Measurements from ENCODE around the gene RTN4RL1. TPM values are rescaled to one million over a fixed set of nuclear protein-coding genes. Genes with fewer than 3 reads are reported as not detected.

Gene RTN4RL1
- total and polyA plus RNA-seq, 2 of the 13 experiments (the other 11 are each of a cell fraction or from before 2014, with no cell fraction given): 0.01 TPM; not detected in 1

GRCh38 chr17:2067608-2068024, 42.5 kb upstream of the RTN4RL1 start:
- Histone ChIP-seq H3K9ac (ENCODE audit: insufficient read depth, low read depth, low read length) (no peak overlapping the region), H3K36me3 (replicated peaks in 1 of 2; ENCODE audit: control insufficient read depth in 1 of 2, insufficient read depth in 2 of 2, low read length in 2 of 2) (peaks cover 15 to 33% of the 10 kb centered on the region in 2 experiments), H2AFZ (ENCODE audit: low read length) (no peak overlapping the region), H3K27ac (ENCODE audit: extremely low read length, insufficient read depth, low read length) (peak overlapping the region; percentile 54), H3K4me3 (replicated peaks in 1 of 3; ENCODE audit: insufficient read depth in 1 of 3, low read depth in 2 of 3, low read length in 3 of 3) (no peak overlapping the region), H4K20me1 (ENCODE audit: insufficient read depth, low read length) (no peaks in the 10 kb centered on the region), H3K79me2 (ENCODE audit: insufficient read depth, low read length) (no peaks in the 10 kb centered on the region), H3K27me3 (ENCODE audit: control insufficient read depth in 1 of 2, insufficient read depth in 2 of 2, low read length in 2 of 2) (no peaks in the 10 kb centered on the region), H3K4me1 (ENCODE audit: insufficient read depth, low read length) (peaks cover 38% of the 10 kb centered on the region), H3K4me2 (ENCODE audit: low read depth, low read length) (no peak overlapping the region), H3K9me3 (ENCODE audit: low read length) (no peaks in the 10 kb centered on the region)
- CTCF ChIA-PET (ENCODE audit: low intra/inter-chr PET ratio, low total read pairs): no interaction called here
- in situ Hi-C loops (cut with HindIII; ENCODE audit: extremely low pct_ligation_motif_present, low pct_unique_long_range_greater_than_20kb) (no loop called here), intact Hi-C loops (cut with micrococcal nuclease; ENCODE audit: unreplicated experiment) (no loop called here)
- TF ChIP-seq MIER2 (CRISPR knock-in tag; IDR thresholded peaks at IDR 0.05) (no peak), ARNT2 (CRISPR knock-in tag; IDR thresholded peaks at IDR 0.05; ENCODE audit: low read depth) (no peak), NFIC (IDR thresholded peaks at IDR 0.05; ENCODE audit: low read length) (no peak), ZNF720 (CRISPR knock-in tag; IDR thresholded peaks at IDR 0.05) (no peak), FOXP1 (IDR thresholded peaks at IDR 0.05) (no peak), FOXP1 (CRISPR knock-in tag; IDR thresholded peaks at IDR 0.05) (no peak), ZNF724P (CRISPR knock-in tag; IDR thresholded peaks at IDR 0.05; ENCODE audit: borderline replicate concordance) (no peak), PHF8 (CRISPR knock-in tag; IDR thresholded peaks at IDR 0.05) (no peak), ZNF780A (CRISPR knock-in tag; IDR thresholded peaks at IDR 0.05) (no peak), THAP8 (CRISPR knock-in tag; IDR thresholded peaks at IDR 0.05; ENCODE audit: borderline replicate concordance) (no peak)
- no TSS peak for BruUV-seq (replicated peaks)
- no peak for ATAC-seq
- FAIRE-seq: no peak
- no peak for DNase-seq (ENCODE audit: low spot score)
- POLR2A ChIA-PET: no interaction called here
- 89% methylated on average over 5 of the region's 5 CpGs for WGBS (ENCODE audit: low lambda C conversion rate)

GRCh38 chr17:2067048-2067561, 42.0 kb upstream of the RTN4RL1 start:
- Histone ChIP-seq H3K27me3 (ENCODE audit: control insufficient read depth in 1 of 2, insufficient read depth in 2 of 2, low read length in 2 of 2) (no peaks in the 10 kb centered on the region), H3K4me1 (ENCODE audit: insufficient read depth, low read length) (peaks cover 38% of the 10 kb centered on the region), H3K27ac (ENCODE audit: extremely low read length, insufficient read depth, low read length) (peak overlapping the region; percentile 54), H3K79me2 (ENCODE audit: insufficient read depth, low read length) (no peaks in the 10 kb centered on the region), H3K4me3 (replicated peaks in 1 of 3; ENCODE audit: insufficient read depth in 1 of 3, low read depth in 2 of 3, low read length in 3 of 3) (0 out of 6 replicates have a peak overlapping the region, but pooled peaks of 1 of the 3 experiments have one; percentile 13), H3K9me3 (ENCODE audit: low read length) (no peaks in the 10 kb centered on the region), H4K20me1 (ENCODE audit: insufficient read depth, low read length) (no peaks in the 10 kb centered on the region), H3K4me2 (ENCODE audit: low read depth, low read length) (peak overlapping the region; percentile 55), H2AFZ (ENCODE audit: low read length) (no peak overlapping the region), H3K9ac (ENCODE audit: insufficient read depth, low read depth, low read length) (no peak overlapping the region), H3K36me3 (replicated peaks in 1 of 2; ENCODE audit: control insufficient read depth in 1 of 2, insufficient read depth in 2 of 2, low read length in 2 of 2) (peaks cover 13 to 28% of the 10 kb centered on the region in 2 experiments)
- no peak for DNase-seq (ENCODE audit: low spot score)
- intact Hi-C loops (cut with micrococcal nuclease; ENCODE audit: unreplicated experiment): no loop called here
- in situ Hi-C loops (cut with HindIII; ENCODE audit: extremely low pct_ligation_motif_present, low pct_unique_long_range_greater_than_20kb): no loop called here
- BruUV-seq (replicated peaks): no TSS peak
- peak; percentile 80 for ATAC-seq
- ChIA-PET CTCF (ENCODE audit: low intra/inter-chr PET ratio, low total read pairs) (no interaction called here), POLR2A (no interaction called here)
- 53% methylated on average over 10 of the region's 14 CpGs for WGBS (ENCODE audit: low lambda C conversion rate)
- FAIRE-seq: no peak
- 0 out of 2 replicates have a peak, but pooled peaks have one; percentile 62 for TF ChIP-seq FOXO4 (CRISPR knock-in tag; conservative IDR thresholded peaks at IDR 0.05)
- TF ChIP-seq KDM2A (CRISPR knock-in tag; IDR thresholded peaks at IDR 0.05; ENCODE audit: borderline replicate concordance, low read depth): 0 out of 2 replicates have a peak, but pooled peaks have one; percentile 4
- TF ChIP-seq CEBPB (IDR thresholded peaks at IDR 0.05; ENCODE audit: borderline replicate concordance, low read depth, low read length): no peak
- peak; percentile 13; the same call in 1 of the 2 replicates for TF ChIP-seq ZFP91 (CRISPR knock-in tag; IDR thresholded peaks at IDR 0.05; ENCODE audit: borderline replicate concordance)

Measured in HepG2 (cell line).